Stimulated activated naive CD4-positive, alpha-beta T cell (primary cell): Measurements from ENCODE around the gene TCP11L1.
A peak's percentile ranks its signal among the peaks of the same experiment; 100 is the strongest.

Experiments
- DNase-seq, 6 experiments: peaks; one replicate each; lab custom pipeline; 2025; lab: John Stamatoyannopoulos, UW

Gene TCP11L1

GRCh38 chr11:33039274-33040032 lies at the start of gene TCP11L1:
TSS of gene TCP11L1 (plus strand) at chr11:33039572. CDS start at chr11:33043774, 4,202 bp downstream.
- DNase-seq = peak; percentile 55 to 89 (median 76)

- no peak for DNase-seq
These were observed 48.9 kb upstream of the TCP11L1 start for GRCh38 chr11:32990481-32990880.

GRCh38 chr11:32991427-32991826 lies 47.9 kb upstream of the TCP11L1 start:
- no peak for DNase-seq

GRCh38 chr11:32991898-32992297 lies 47.5 kb upstream of the TCP11L1 start:
- DNase-seq = no peak

GRCh38 chr11:33000181-33000580 lies 39.2 kb upstream of the TCP11L1 start:
- no peak for DNase-seq

GRCh38 chr11:33001281-33001680 lies 38.1 kb upstream of the TCP11L1 start:
- DNase-seq = no peak

- no peak for DNase-seq
These were observed 37.4 kb upstream of the TCP11L1 start for GRCh38 chr11:33001751-33002542.

- DNase-seq = peak in 5 of 6 experiments; percentile 30 to 62 (median 56)
These were observed 34.2 kb upstream of the TCP11L1 start for GRCh38 chr11:33005175-33005574.

GRCh38 chr11:33006010-33006409 lies 33.4 kb upstream of the TCP11L1 start:
- DNase-seq = no peak

GRCh38 chr11:33013755-33014154 lies 25.6 kb upstream of the TCP11L1 start:
- DNase-seq = no peak

GRCh38 chr11:33015621-33016551 lies 23.5 kb upstream of the TCP11L1 start, which contains the start of gene DEPDC7:
TSS of gene DEPDC7 (plus strand) at chr11:33015878. CDS start at chr11:33015956, 78 bp downstream.
- DNase-seq = peak; percentile 62 to 82 (median 79)

GRCh38 chr11:33016654-33017053 lies 22.7 kb upstream of the TCP11L1 start:
- DNase-seq = no peak

- DNase-seq = no peak
These were observed 21.9 kb upstream of the TCP11L1 start for GRCh38 chr11:33017478-33017877.

- DNase-seq = no peak
These were observed 21.4 kb upstream of the TCP11L1 start for GRCh38 chr11:33017965-33018364.

- DNase-seq = no peak
These were observed 20.5 kb upstream of the TCP11L1 start for GRCh38 chr11:33018840-33019239.

GRCh38 chr11:33021501-33021900 lies 17.9 kb upstream of the TCP11L1 start:
- DNase-seq = no peak

- peak in 2 of 6 experiments; percentile 8 to 15 for DNase-seq
These were observed 17.4 kb upstream of the TCP11L1 start for GRCh38 chr11:33021937-33022336.

- DNase-seq = no peak
These were observed 14.0 kb upstream of the TCP11L1 start for GRCh38 chr11:33025339-33025722.

GRCh38 chr11:33027233-33027632 lies 12.1 kb upstream of the TCP11L1 start:
- DNase-seq = no peak

GRCh38 chr11:33027846-33028536 lies 11.4 kb upstream of the TCP11L1 start:
- no peak for DNase-seq

GRCh38 chr11:33028537-33028914 lies 10.8 kb upstream of the TCP11L1 start:
- DNase-seq = no peak
